Duodenal mucosa (tissue), 2 donors: ENCODE measurements around the gene FAM3A.
"Not testable (repeated sequence)": the region's sequence is repeated elsewhere in the genome, so short reads cannot be mapped to it uniquely, and the experiment has no call there.

Experiments used
- H3K27ac ChIP-seq: one replicate; pipeline ENCODE4 v1.7.0; 2013; ENCODE audit warnings: low read depth, low read length
- H3K27me3 ChIP-seq, 2 donors: one replicate each; pipeline ENCODE4 v1.7.0; 2013; ENCODE audit warnings: low read length in 2 of 2, control low read depth in 1 of 2; ENCODE audit not compliant: insufficient read depth in 2 of 2, control insufficient read depth in 1 of 2
- H3K36me3 ChIP-seq, 2 donors: one replicate each; pipeline ENCODE4 v1.7.0; 2013; ENCODE audit warnings: low read length in 2 of 2, control low read depth in 1 of 2; ENCODE audit not compliant: insufficient read depth in 2 of 2, control insufficient read depth in 1 of 2
- H3K4me1 ChIP-seq, 2 donors: one replicate each; pipeline ENCODE4 v1.7.0; 2013; ENCODE audit warnings: low read length in 2 of 2, control low read depth in 1 of 2; ENCODE audit not compliant: insufficient read depth in 2 of 2, control insufficient read depth in 1 of 2
- H3K4me3 ChIP-seq, 2 donors: one replicate each; pipeline ENCODE4 v1.7.0; 2013; ENCODE audit warnings: low read length in 2 of 2, low read depth in 1 of 2
- H3K9ac ChIP-seq, 2 donors: one replicate each; pipeline ENCODE4 v1.7.0; 2013; ENCODE audit warnings: low read length in 2 of 2, low read depth in 1 of 2
- H3K9me3 ChIP-seq, 2 donors: one replicate each; pipeline ENCODE4 v1.7.0; 2013; ENCODE audit warnings: low read length in 2 of 2, control low read depth in 1 of 2; ENCODE audit not compliant: control insufficient read depth in 1 of 2

FAM3A gene

DNA sequence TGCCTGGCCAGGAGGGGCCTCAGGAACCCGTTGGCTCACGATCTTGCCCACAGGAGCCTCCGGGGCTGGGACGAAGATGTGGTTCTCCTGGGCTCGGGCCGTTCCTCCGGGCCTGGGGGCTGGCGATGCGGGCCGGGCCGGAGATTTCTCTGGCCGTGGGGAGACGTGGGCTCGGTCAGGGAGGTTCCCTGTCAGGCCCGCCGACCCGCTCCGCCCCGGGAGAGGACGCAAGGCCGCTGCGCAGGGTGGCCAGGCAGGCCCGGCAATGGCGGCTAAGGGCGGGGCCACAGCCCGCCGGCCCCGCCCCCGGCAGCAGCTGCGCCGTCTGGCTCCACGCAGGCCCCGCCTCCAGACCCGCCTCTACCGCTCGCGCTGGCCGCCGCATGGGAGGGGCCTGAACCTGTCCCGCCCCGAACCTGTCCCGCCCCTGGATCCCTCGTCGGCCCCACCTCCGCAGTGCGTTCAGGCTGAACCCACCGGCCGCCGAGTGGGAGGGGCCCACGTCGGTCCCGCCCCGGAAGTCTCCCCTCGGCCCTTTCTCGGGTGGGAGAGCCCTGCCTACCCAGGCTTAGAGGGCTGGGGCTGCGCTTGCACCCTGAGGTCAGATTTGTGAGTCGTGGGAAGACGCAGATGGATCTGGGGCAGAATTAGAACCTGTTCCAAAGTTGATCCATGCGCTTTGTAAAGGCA, at the start of gene FAM3A:
Gene FAM3A, minus strand, starts transcription at position 267 of the 690 bp plus-strand sequence. CDS start 460 bp downstream, outside the sequence.
- Histone ChIP-seq H3K9ac (peak within 1 kb of the TSS; percentile 88 to 92), H3K27me3 (no peaks in the 10 kb centered on the region), H3K4me3 (peak within 1 kb of the TSS; percentile 74 to 77), H3K27ac (peak within 1 kb of the TSS; percentile 93), H3K9me3 (no peaks in the 10 kb centered on the region), H3K4me1 (peaks cover 9 to 12% of the 10 kb centered on the region in 2 donors), H3K36me3 (no peaks in the 10 kb centered on the region)

DNA sequence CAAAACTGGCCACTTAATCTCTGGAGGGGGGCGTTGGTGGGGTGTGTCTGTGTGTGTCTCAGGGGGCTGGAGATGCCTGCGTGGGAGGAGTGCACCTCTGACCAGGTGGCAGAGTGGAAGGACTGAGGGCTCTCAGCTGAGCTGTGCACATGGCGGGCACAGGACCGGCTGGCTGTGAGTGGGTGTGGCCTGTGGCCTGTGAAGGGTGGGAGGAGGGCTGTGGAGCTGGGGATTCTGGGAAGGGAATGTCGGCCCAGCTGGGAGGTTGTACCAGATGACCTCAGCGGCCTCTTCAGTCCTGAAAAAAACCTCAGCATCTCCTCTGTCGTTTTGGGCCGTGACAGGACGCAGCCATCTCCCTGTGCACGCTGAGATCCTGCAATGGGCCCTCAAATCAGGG, 46.3 kb upstream of the FAM3A start:
- H3K36me3 ChIP-seq, H3K4me3 ChIP-seq, H3K4me1 ChIP-seq, H3K27ac ChIP-seq, H3K9me3 ChIP-seq, H3K9ac ChIP-seq, H3K27me3 ChIP-seq: not testable (repeated sequence)

DNA sequence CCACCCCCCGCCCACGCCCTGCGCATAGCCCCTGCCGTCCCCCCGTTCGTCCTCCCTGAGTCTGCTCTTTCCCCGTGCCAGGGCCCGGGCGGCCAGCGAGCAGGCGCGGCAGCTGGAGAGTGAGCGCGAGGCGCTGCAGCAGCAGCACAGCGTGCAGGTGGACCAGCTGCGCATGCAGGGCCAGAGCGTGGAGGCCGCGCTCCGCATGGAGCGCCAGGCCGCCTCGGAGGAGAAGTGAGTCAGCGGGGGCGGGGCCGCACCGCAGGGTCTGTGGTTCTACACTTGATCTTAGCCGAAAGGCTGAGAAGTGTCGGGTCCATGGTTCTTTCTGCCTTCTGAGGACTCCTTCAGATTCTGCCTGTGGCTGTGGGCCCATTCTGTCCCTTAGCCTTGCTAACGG, 44.3 kb upstream of the FAM3A start:
- not testable (repeated sequence) for H3K27me3 ChIP-seq, H3K36me3 ChIP-seq, H3K4me3 ChIP-seq, H3K4me1 ChIP-seq, H3K9me3 ChIP-seq, H3K27ac ChIP-seq, H3K9ac ChIP-seq

GRCh38 chrX:154558896-154559295, 42.9 kb upstream of the FAM3A start:
- not testable (repeated sequence) for H3K9ac ChIP-seq, H3K36me3 ChIP-seq, H3K4me3 ChIP-seq, H3K4me1 ChIP-seq, H3K9me3 ChIP-seq, H3K27ac ChIP-seq, H3K27me3 ChIP-seq

- not testable (repeated sequence) for H3K27me3 ChIP-seq, H3K4me3 ChIP-seq, H3K4me1 ChIP-seq, H3K36me3 ChIP-seq, H3K9me3 ChIP-seq, H3K27ac ChIP-seq, H3K9ac ChIP-seq
Measured at GRCh38 chrX:154558060-154558690, 42.1 kb upstream of the FAM3A start.

DNA sequence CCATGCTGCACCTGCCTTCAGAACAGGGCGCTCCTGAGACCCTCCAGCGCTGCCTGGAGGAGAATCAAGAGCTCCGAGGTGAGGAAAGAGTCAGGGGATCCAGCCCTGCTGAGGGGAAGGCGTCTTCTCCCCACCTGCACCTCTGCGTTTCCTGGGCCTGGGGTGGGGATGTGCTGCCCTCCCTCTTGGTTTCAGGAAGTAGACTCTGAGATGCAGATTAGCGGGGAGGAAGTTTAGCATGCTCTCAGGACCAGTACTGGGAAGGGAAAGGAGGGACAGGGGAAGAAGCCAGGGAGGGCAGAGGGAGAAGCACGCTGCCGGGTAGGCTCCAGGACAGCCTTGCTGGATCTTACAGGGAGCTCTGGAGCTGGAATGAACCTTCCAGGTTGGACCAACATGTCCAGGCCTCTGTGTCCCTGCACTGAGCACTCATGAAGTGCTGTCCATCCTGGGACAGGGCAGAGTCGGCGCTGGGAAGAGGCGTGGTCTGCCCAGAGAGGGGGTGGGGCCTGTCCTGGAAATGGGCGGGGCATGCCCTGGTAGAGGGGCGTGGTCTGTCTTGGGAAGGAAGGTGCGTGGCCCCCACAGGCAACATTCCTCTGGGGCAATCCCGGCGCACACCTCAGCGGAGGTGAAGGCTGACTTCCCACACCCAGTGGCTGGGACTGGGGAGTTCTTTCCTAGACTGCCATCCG, 36.2 kb upstream of the FAM3A start:
- H3K9ac ChIP-seq = not testable (repeated sequence)

GRCh38 chrX:154549766-154550165, 33.7 kb upstream of the FAM3A start:
- H3K27ac ChIP-seq = no peak overlapping the region
- H3K36me3 ChIP-seq = peaks cover 0 to 19% of the 10 kb centered on the region in 2 donors
- no peaks in the 10 kb centered on the region for H3K9me3 ChIP-seq
- H3K9ac ChIP-seq = no peak overlapping the region
- H3K4me1 ChIP-seq = peaks cover 9 to 13% of the 10 kb centered on the region in 2 donors
- H3K4me3 ChIP-seq = no peak overlapping the region
- no peaks in the 10 kb centered on the region for H3K27me3 ChIP-seq

More for the DNA sequence above, 36.2 kb upstream of the FAM3A start:
- not testable (repeated sequence) for H3K27ac ChIP-seq, H3K4me3 ChIP-seq, H3K9me3 ChIP-seq, H3K27me3 ChIP-seq, H3K4me1 ChIP-seq
- peaks cover 0 to 19% of the 10 kb centered on the region in 2 donors for H3K36me3 ChIP-seq

- H3K27ac ChIP-seq = peak overlapping the region; percentile 81
Measured at GRCh38 chrX:154548028-154548316, 31.9 kb upstream of the FAM3A start.

GRCh38 chrX:154547245-154548027, 31.4 kb upstream of the FAM3A start, which contains the start of gene IKBKG:
TSS of gene IKBKG (plus strand) at chrX:154547620. CDS start at chrX:154552003, 4,383 bp downstream.
- Histone ChIP-seq H3K4me1 (peaks cover 9 to 13% of the 10 kb centered on the region in 2 donors), H3K36me3 (peaks cover 0 to 6% of the 10 kb centered on the region in 2 donors), H3K9me3 (no peaks in the 10 kb centered on the region), H3K27me3 (no peaks in the 10 kb centered on the region), H3K27ac (peak within 1 kb of the TSS; percentile 81), H3K4me3 (peak within 1 kb of the TSS; percentile 91 to 96), H3K9ac (peak within 1 kb of the TSS; percentile 84)

More at GRCh38 chrX:154548028-154548316, 31.9 kb upstream of the FAM3A start:
- no peaks in the 10 kb centered on the region for H3K9me3 ChIP-seq
- peaks cover 0 to 7% of the 10 kb centered on the region in 2 donors for H3K36me3 ChIP-seq
- H3K4me1 ChIP-seq = peaks cover 9 to 13% of the 10 kb centered on the region in 2 donors
- peak overlapping the region; percentile 91 to 96 for H3K4me3 ChIP-seq
- H3K27me3 ChIP-seq = no peaks in the 10 kb centered on the region
- peak overlapping the region; percentile 84 for H3K9ac ChIP-seq
